Measurements from ENCODE around the gene RIMBP2. TPM values are rescaled to one million over a fixed set of nuclear protein-coding genes. Genes with fewer than 3 reads are reported as not detected.

Gene RIMBP2
- total and polyA plus RNA-seq, 2 experiments from 2014 or later: not detected

DNA sequence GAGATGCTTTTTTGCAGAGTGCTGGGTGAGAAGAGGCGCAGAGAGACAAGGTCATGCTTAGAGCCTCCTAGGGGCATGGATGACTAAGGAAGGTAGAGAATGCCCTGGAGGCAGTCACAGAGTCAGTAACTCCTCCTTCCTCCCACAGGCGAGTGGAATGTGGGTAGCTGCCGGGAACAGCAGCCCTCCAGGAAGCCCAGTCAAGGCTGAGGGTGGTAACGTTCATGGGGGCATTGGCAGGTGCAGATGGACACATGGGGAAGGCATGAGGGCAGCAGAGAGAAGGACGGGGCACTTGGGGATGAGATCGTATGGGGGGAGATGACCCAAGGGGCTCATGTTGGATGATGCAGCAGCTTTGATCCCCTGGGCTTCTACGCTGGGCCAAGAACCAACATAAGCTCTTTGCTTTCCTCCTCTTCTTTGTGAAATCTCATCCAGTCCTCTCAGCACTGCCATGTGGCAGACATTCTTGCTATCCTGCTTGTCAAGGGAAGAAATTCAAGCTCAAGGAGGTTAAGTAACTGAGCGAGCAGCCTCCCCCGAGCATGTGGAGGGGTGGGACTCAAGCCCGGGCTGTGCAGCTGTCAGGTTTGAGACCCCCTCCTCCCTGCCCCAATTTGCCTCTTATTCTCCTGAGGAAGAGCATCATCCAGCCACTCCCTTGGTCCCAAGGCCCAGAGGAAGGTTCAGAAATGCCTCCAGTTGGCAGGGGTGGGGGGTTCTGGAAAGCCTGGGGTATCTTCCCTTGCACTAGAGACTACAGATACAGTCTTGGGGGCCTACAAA lies 190.5 kb downstream of the RIMBP2 start:
- in situ Hi-C loops (cut with MboI): no loop called here
- no peak overlapping the region for H3K4me2 ChIP-seq (ENCODE audit: unreplicated experiment)
- 27 to 40% methylated on average over 10 of the region's 10 CpGs for WGBS, 2 experiments (ENCODE audit: low coverage in 1 of 2, low lambda C conversion rate in 2 of 2, missing lambda C conversion rate in 2 of 2)
- no peak overlapping the region for H3K9ac ChIP-seq
- no peaks in the 10 kb centered on the region for H3K9me2 ChIP-seq (ENCODE audit: insufficient read depth)
- no peaks in the 10 kb centered on the region for H3K79me2 ChIP-seq (ENCODE audit: insufficient read depth)
- H3K9me3 ChIP-seq (ENCODE audit: low read depth): no peaks in the 10 kb centered on the region
- no peaks in the 10 kb centered on the region for H3K4me1 ChIP-seq (ENCODE audit: insufficient read depth)
- H4K20me1 ChIP-seq (ENCODE audit: insufficient read depth): no peaks in the 10 kb centered on the region
- no peaks in the 10 kb centered on the region for H3K36me3 ChIP-seq (ENCODE audit: low read depth)
- no peak overlapping the region for H3K4me3 ChIP-seq
- H2AFZ ChIP-seq: no peak overlapping the region
- no peak overlapping the region for H3K27ac ChIP-seq
- no peaks in the 10 kb centered on the region for H3K27me3 ChIP-seq (replicated peaks; ENCODE audit: insufficient read depth)
- no peaks in the 10 kb centered on the region for H3F3A ChIP-seq (ENCODE audit: insufficient read depth)
- no peak for TF ChIP-seq EZH2 (IDR thresholded peaks at IDR 0.05; ENCODE audit: insufficient read depth, poor library complexity, severe bottlenecking)
- no peak for TF ChIP-seq EZH2phosphoT487 (IDR thresholded peaks at IDR 0.05; ENCODE audit: insufficient read depth, low read depth)
- DNase-seq: no peak

DNA sequence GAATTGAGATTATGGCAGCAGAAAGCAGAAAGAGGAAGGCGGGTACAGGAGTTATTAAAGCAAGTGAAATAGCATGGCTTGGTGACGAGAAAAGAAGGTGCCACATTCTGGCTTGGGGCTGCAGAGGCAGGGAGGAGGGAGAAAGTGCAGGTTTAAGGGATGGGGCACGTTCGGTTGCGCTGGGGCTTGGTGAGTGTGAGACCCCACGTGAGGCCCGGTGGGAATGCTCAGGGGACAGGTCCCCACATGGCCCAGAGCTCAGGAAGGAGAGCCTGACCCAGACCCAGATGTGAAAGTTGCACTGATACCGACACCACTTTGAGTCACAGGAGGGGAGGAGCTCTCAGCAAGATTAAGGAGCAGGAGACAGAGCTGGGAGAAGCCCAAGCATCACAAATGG lies 191.3 kb downstream of the RIMBP2 start:
- Histone ChIP-seq H3K9ac (no peak overlapping the region), H3F3A (ENCODE audit: insufficient read depth) (no peaks in the 10 kb centered on the region), H3K79me2 (ENCODE audit: insufficient read depth) (no peaks in the 10 kb centered on the region), H2AFZ (no peak overlapping the region), H3K9me2 (ENCODE audit: insufficient read depth) (no peaks in the 10 kb centered on the region), H3K4me2 (ENCODE audit: unreplicated experiment) (no peak overlapping the region), H3K4me3 (no peak overlapping the region), H3K27ac (no peak overlapping the region), H3K4me1 (ENCODE audit: insufficient read depth) (no peaks in the 10 kb centered on the region), H3K27me3 (replicated peaks; ENCODE audit: insufficient read depth) (no peaks in the 10 kb centered on the region), H4K20me1 (ENCODE audit: insufficient read depth) (no peaks in the 10 kb centered on the region), H3K36me3 (ENCODE audit: low read depth) (no peaks in the 10 kb centered on the region), H3K9me3 (ENCODE audit: low read depth) (no peaks in the 10 kb centered on the region)
- WGBS, 2 experiments (ENCODE audit: low coverage in 1 of 2, low lambda C conversion rate in 2 of 2, missing lambda C conversion rate in 2 of 2): 35 to 40% methylated on average over 8 of the region's 8 CpGs
- TF ChIP-seq EZH2phosphoT487 (IDR thresholded peaks at IDR 0.05; ENCODE audit: insufficient read depth, low read depth) (no peak), EZH2 (IDR thresholded peaks at IDR 0.05; ENCODE audit: insufficient read depth, poor library complexity, severe bottlenecking) (no peak)
- no peak for DNase-seq
- in situ Hi-C loops (cut with MboI): no loop called here

DNA sequence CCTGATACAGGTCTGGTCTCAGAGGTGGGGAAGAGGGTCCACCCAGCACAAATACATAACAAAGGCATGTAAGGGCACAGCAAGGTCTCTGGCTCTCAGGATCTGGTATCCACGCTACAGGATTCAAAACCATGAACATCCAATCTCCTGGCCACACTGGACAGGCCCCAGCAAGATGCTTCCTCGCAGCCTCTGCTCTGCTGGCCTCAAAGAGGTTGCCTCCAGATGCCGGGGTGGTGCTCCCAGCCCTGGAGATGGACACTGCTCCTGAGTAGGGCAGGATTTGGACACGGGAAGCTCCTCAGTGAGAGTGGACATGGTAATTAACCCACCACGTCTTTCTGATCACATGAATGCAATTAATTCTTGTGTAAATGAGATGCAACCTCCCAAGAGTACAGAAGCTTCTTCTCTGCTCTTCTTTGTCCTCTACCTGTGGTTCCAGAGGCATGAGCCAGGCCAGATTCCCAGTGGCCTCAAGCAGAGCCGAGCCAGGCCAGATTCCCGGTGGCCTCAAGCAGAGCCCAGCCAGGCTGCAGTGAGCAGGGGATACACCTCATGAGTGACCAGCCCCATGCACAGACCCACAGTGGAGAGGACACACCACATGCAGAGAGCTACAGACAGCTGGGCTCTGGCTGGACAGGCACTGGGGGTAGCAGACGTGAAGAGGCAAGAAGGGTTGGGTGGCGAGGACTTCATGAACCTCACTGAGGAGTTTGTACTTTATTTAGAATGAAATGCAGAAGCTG lies 192.1 kb downstream of the RIMBP2 start:
- H3K27ac ChIP-seq: no peak overlapping the region
- H4K20me1 ChIP-seq (ENCODE audit: insufficient read depth): no peaks in the 10 kb centered on the region
- 15 to 17% methylated on average over 9 of the region's 9 CpGs for WGBS, 2 experiments (ENCODE audit: low coverage in 1 of 2, low lambda C conversion rate in 2 of 2, missing lambda C conversion rate in 2 of 2)
- DNase-seq: no peak
- no peaks in the 10 kb centered on the region for H3K9me2 ChIP-seq (ENCODE audit: insufficient read depth)
- H3K79me2 ChIP-seq (ENCODE audit: insufficient read depth): no peaks in the 10 kb centered on the region
- in situ Hi-C loops (cut with MboI): no loop called here
- H3F3A ChIP-seq (ENCODE audit: insufficient read depth): no peaks in the 10 kb centered on the region
- H2AFZ ChIP-seq: no peak overlapping the region
- TF ChIP-seq EZH2phosphoT487 (IDR thresholded peaks at IDR 0.05; ENCODE audit: insufficient read depth, low read depth): no peak
- no peak for TF ChIP-seq EZH2 (IDR thresholded peaks at IDR 0.05; ENCODE audit: insufficient read depth, poor library complexity, severe bottlenecking)
- H3K36me3 ChIP-seq (ENCODE audit: low read depth): no peaks in the 10 kb centered on the region
- no peaks in the 10 kb centered on the region for H3K4me1 ChIP-seq (ENCODE audit: insufficient read depth)
- no peaks in the 10 kb centered on the region for H3K9me3 ChIP-seq (ENCODE audit: low read depth)
- H3K27me3 ChIP-seq (replicated peaks; ENCODE audit: insufficient read depth): no peaks in the 10 kb centered on the region
- no peak overlapping the region for H3K9ac ChIP-seq
- no peak overlapping the region for H3K4me3 ChIP-seq
- H3K4me2 ChIP-seq (ENCODE audit: unreplicated experiment): no peak overlapping the region

DNA sequence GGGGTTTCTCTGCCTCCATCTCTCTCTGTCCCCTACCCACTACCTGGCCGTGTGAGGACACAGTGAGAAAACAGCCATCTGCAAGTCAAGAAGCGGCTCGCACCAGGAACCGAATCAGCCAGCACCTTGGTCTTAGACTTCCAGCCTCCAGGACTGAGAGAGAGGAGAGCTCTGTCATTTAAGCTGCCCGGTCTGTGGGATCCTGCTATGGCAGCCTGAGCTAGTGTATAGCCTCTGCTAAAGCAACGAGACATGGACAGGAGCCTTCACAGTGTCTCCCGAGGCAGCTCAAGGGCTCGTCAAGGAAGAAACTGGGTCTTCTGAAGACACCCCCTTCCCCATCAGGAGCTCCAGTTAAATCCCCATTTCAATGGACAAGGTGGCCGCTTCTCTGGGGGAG lies 192.9 kb downstream of the RIMBP2 start:
- Histone ChIP-seq H3K4me3 (no peak overlapping the region), H3K36me3 (ENCODE audit: low read depth) (no peaks in the 10 kb centered on the region), H3F3A (ENCODE audit: insufficient read depth) (no peaks in the 10 kb centered on the region), H4K20me1 (ENCODE audit: insufficient read depth) (no peaks in the 10 kb centered on the region), H3K9ac (no peak overlapping the region), H3K9me3 (ENCODE audit: low read depth) (no peaks in the 10 kb centered on the region), H3K79me2 (ENCODE audit: insufficient read depth) (no peaks in the 10 kb centered on the region), H3K4me1 (ENCODE audit: insufficient read depth) (no peaks in the 10 kb centered on the region), H3K27ac (no peak overlapping the region), H3K4me2 (ENCODE audit: unreplicated experiment) (no peak overlapping the region), H3K9me2 (ENCODE audit: insufficient read depth) (no peaks in the 10 kb centered on the region), H3K27me3 (replicated peaks; ENCODE audit: insufficient read depth) (no peaks in the 10 kb centered on the region), H2AFZ (no peak overlapping the region)
- WGBS, 2 experiments (ENCODE audit: low coverage in 1 of 2, low lambda C conversion rate in 2 of 2, missing lambda C conversion rate in 2 of 2): 28 to 31% methylated on average over 9 of the region's 9 CpGs
- TF ChIP-seq EZH2 (IDR thresholded peaks at IDR 0.05; ENCODE audit: insufficient read depth, poor library complexity, severe bottlenecking) (no peak), EZH2phosphoT487 (IDR thresholded peaks at IDR 0.05; ENCODE audit: insufficient read depth, low read depth) (no peak)
- DNase-seq: no peak
- in situ Hi-C loops (cut with MboI): no loop called here
